Measurements from ENCODE around the gene ARFRP1. TPM values are rescaled to one million over a fixed set of nuclear protein-coding genes. Genes with fewer than 3 reads are reported as not detected.

Gene ARFRP1
- total RNA-seq, 1 donor from 2014 or later, result 39.8 TPM

DNA sequence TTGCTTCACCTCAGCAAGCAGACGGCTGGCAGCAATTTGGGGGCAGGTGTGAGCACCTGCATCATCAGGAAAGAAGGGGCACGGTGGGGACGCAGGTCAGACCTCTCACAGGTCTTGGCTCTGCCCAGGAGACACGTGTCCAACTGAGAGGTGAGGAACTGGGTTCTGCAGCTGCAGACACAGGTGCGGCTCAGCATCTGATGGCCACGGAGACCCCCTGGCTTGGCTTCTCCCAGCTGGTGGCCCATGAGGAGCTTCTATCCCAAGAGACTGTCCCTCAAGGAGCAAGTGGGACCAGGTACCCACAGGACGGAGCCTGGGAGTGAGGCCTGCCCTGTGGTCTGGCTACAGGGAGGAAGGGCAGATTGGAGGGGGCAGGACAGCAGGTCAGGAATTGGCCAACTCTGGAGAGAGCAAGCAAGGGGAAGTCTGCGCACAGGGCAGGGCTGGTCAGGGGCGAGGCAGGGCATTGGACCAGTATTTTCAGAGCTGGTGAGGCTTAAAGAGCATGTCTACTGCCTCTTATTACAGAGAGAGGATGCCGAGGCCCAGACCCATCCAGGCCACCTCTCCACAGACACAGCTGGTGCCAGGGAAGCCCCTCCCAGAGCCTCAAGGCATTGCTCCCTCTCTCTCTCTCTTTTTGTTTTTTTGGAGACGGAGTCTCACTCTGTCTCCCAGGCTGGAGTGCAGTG, 58.7 kb downstream of the ARFRP1 start:
- no peak overlapping the region for H3K27ac Mint-ChIP-seq (ENCODE audit: unreplicated experiment)
- DNase-seq (ENCODE audit: low spot score), result no peak
- no peaks in the 10 kb centered on the region for H3K27me3 Mint-ChIP-seq (ENCODE audit: low read depth)
- H3K4me3 Mint-ChIP-seq (ENCODE audit: unreplicated experiment), result no peak overlapping the region
- no peaks in the 10 kb centered on the region for H3K36me3 Mint-ChIP-seq (ENCODE audit: low read depth)
- TF ChIP-seq, protein P1, sequence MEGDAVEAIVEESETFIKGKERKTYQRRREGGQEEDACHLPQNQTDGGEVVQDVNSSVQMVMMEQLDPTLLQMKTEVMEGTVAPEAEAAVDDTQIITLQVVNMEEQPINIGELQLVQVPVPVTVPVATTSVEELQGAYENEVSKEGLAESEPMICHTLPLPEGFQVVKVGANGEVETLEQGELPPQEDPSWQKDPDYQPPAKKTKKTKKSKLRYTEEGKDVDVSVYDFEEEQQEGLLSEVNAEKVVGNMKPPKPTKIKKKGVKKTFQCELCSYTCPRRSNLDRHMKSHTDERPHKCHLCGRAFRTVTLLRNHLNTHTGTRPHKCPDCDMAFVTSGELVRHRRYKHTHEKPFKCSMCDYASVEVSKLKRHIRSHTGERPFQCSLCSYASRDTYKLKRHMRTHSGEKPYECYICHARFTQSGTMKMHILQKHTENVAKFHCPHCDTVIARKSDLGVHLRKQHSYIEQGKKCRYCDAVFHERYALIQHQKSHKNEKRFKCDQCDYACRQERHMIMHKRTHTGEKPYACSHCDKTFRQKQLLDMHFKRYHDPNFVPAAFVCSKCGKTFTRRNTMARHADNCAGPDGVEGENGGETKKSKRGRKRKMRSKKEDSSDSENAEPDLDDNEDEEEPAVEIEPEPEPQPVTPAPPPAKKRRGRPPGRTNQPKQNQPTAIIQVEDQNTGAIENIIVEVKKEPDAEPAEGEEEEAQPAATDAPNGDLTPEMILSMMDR (IDR thresholded peaks at IDR 0.05), result no peak
- H3K4me1 Mint-ChIP-seq (ENCODE audit: low read depth), result peaks cover 4% of the 10 kb centered on the region
- H3K9me3 Mint-ChIP-seq (ENCODE audit: low read depth), result no peaks in the 10 kb centered on the region

Other genes starting within 250 kb of the ARFRP1 start
- gene KCNQ2, start 235.3 kb downstream of the ARFRP1 start, total RNA-seq, result not detected in 3 replicates
- 0.34 to 6.5 TPM (median 5.5 TPM) in 3 replicates for gene EEF1A2, start 208.9 kb downstream of the ARFRP1 start, total RNA-seq
- 245 to 268 TPM (median 261 TPM) in 3 replicates for gene PPDPF, start 187.2 kb downstream of the ARFRP1 start, total RNA-seq
- gene PTK6, start 170.6 kb downstream of the ARFRP1 start, total RNA-seq, result not detected in 3 replicates
- not detected in 3 replicates for gene SRMS, start 160.2 kb downstream of the ARFRP1 start, total RNA-seq
- gene FNDC11, start 153.8 kb downstream of the ARFRP1 start, total RNA-seq, result 0.25 to 0.38 TPM in 2 of 3 replicates, not detected in the other
- gene HELZ2, start 133.7 kb downstream of the ARFRP1 start, total RNA-seq, result 13.6 to 18.1 TPM (median 14.9 TPM) in 3 replicates
- 7.8 to 8.5 TPM (median 7.9 TPM) in 3 replicates for gene GMEB2, start 80.9 kb downstream of the ARFRP1 start, total RNA-seq
- 7.8 to 15.0 TPM (median 7.8 TPM) in 3 replicates for gene STMN3, start 54.6 kb downstream of the ARFRP1 start, total RNA-seq
- 20.4 to 45.3 TPM (median 21.9 TPM) in 3 replicates for gene RTEL1, start 49.7 kb downstream of the ARFRP1 start, total RNA-seq
- 0.79 to 0.99 TPM in 2 of 3 replicates, not detected in the other for gene TNFRSF6B, start 11.3 kb downstream of the ARFRP1 start, total RNA-seq
- 19.2 to 25.6 TPM (median 20.6 TPM) in 3 replicates for gene ZGPAT, start 63 bp upstream of the ARFRP1 start, total RNA-seq
- 6.8 to 9.7 TPM (median 7.1 TPM) in 3 replicates for gene LIME1, start 28.7 kb upstream of the ARFRP1 start, total RNA-seq
- 90.7 to 105 TPM (median 101 TPM) in 3 replicates for gene SLC2A4RG, start 31.8 kb upstream of the ARFRP1 start, total RNA-seq
- gene ZBTB46, start 123.3 kb upstream of the ARFRP1 start, total RNA-seq, result 5.9 to 8.3 TPM (median 6.0 TPM) in 3 replicates
- not detected in 3 replicates for gene ABHD16B, start 153.5 kb upstream of the ARFRP1 start, total RNA-seq
- gene TPD52L2, start 157.3 kb upstream of the ARFRP1 start, total RNA-seq, result 102 to 141 TPM (median 138 TPM) in 3 replicates
- 44.2 to 46.6 TPM (median 45.1 TPM) in 3 replicates for gene DNAJC5, start 187.2 kb upstream of the ARFRP1 start, total RNA-seq
- gene UCKL1, start 248.4 kb upstream of the ARFRP1 start, total RNA-seq, result 24.3 to 27.5 TPM (median 27.2 TPM) in 3 replicates

Measured in chondrocyte (in vitro differentiated cells).